K562 (cell line): Measurements from ENCODE around the gene DENR. TPM values are rescaled to one million over a fixed set of nuclear protein-coding genes. Genes with fewer than 3 reads are reported as not detected.

ENCODE experiments used
- CCNT2 ChIP-seq: IDR thresholded peaks from 2 replicates; pipeline ENCODE4 v1.6.1; 2011; ENCODE audit warnings: borderline replicate concordance, low read depth, mild to moderate bottlenecking, moderate library complexity, mixed read lengths, low read length; ENCODE audit not compliant: insufficient read length; ENCODE audit errors: extremely low read depth
- E2F8 ChIP-seq: fragments of 450-650 bp; IDR thresholded peaks from 2 replicates; pipeline ENCODE4 v1.7.1; 2018; ENCODE audit warnings: mild to moderate bottlenecking, low read depth; ENCODE audit not compliant: partially characterized antibody
- ELF1 ChIP-seq: fragments of 200-800 bp; sonication (Bioruptor generic); IDR thresholded peaks from 2 replicates; pipeline ENCODE4 v1.6.1; 2016; ENCODE audit warnings: missing genetic modification characterization, missing compliant biosample characterization
- EWSR1 ChIP-seq: fragments of 450-650 bp; IDR thresholded peaks from 2 replicates; pipeline ENCODE4 v1.6.1; 2018; ENCODE audit warnings: borderline replicate concordance, mild to moderate bottlenecking, low read depth, moderate library complexity; ENCODE audit not compliant: partially characterized antibody
- GABPB1 ChIP-seq: sonication (generic); formaldehyde crosslinking; IDR thresholded peaks from 2 replicates; pipeline ENCODE4 v1.8.0; 2022; ENCODE audit warnings: mild to moderate bottlenecking, missing genetic modification reagents
- GTF2E2 ChIP-seq: fragments of 200-800 bp; sonication (Bioruptor generic); IDR thresholded peaks from 2 replicates; pipeline ENCODE4 v1.6.1; 2016; ENCODE audit warnings: missing genetic modification characterization, missing compliant biosample characterization
- HDAC1 ChIP-seq, 2 experiments: fragments of 450-650 bp; IDR thresholded peaks; 2 replicates each; pipeline ENCODE4 v1.6.1; 2016 to 2017; ENCODE audit warnings: inconsistent platforms in 1 of 2, mild to moderate bottlenecking in 1 of 2, moderate library complexity in 1 of 2
- HNRNPLL ChIP-seq: fragments of 200-400 bp; formaldehyde crosslinking; IDR thresholded peaks from 2 replicates; pipeline ENCODE4 v1.6.1; 2017; ENCODE audit warnings: low read length, low read depth, mild to moderate bottlenecking; ENCODE audit not compliant: poor library complexity, severe bottlenecking
- LARP7 ChIP-seq: fragments of 450-650 bp; IDR thresholded peaks from 2 replicates; pipeline ENCODE4 v1.6.1; 2016
- MAX ChIP-seq: sonication (generic); formaldehyde crosslinking; IDR thresholded peaks from 2 replicates; pipeline ENCODE4 v1.9.0; 2022; ENCODE audit warnings: mild to moderate bottlenecking, missing genetic modification reagents
- MTA3 ChIP-seq: fragments of 450-650 bp; formaldehyde crosslinking; IDR thresholded peaks from 2 replicates; pipeline ENCODE4 v1.6.1; 2017; ENCODE audit warnings: mild to moderate bottlenecking, borderline replicate concordance
- NCOA4 ChIP-seq: fragments of 450-650 bp; IDR thresholded peaks from 2 replicates; pipeline ENCODE4 v1.6.1; 2018; ENCODE audit warnings: mild to moderate bottlenecking; ENCODE audit not compliant: partially characterized antibody
- NR2C2 ChIP-seq, 2 experiments: fragments of 200-800 bp in 1 of 2; sonication (Bioruptor generic) in 1 of 2; sonication (generic) in 1 of 2; formaldehyde crosslinking in 1 of 2; IDR thresholded peaks; 2 replicates each; pipeline versions ENCODE4 v1.6.1 to v1.8.0; 2016 to 2022; ENCODE audit warnings: mild to moderate bottlenecking in 1 of 2, missing compliant biosample characterization in 1 of 2, missing genetic modification characterization in 1 of 2, missing genetic modification reagents in 1 of 2
- OTX1 ChIP-seq: fragments of 450-650 bp; formaldehyde crosslinking; IDR thresholded peaks from 2 replicates; pipeline ENCODE4 v1.4.0; 2022; ENCODE audit warnings: mild to moderate bottlenecking
- POLR2B ChIP-seq: fragments of 450-650 bp; IDR thresholded peaks from 2 replicates; pipeline ENCODE4 v1.6.1; 2018; ENCODE audit warnings: low read depth; ENCODE audit not compliant: partially characterized antibody
- RBBP5 ChIP-seq: fragments of 200-600 bp; sonication (generic); IDR thresholded peaks from 2 replicates; pipeline ENCODE4 v1.6.1; 2012; ENCODE audit warnings: borderline replicate concordance, mild to moderate bottlenecking, low read length, control low read depth, inconsistent platforms; ENCODE audit not compliant: insufficient read depth, poor library complexity, severe bottlenecking
- RBM15 ChIP-seq: fragments of 200-400 bp; formaldehyde crosslinking; IDR thresholded peaks from 2 replicates; pipeline ENCODE4 v1.6.1; 2018; ENCODE audit warnings: mild to moderate bottlenecking, low read length, moderate library complexity; ENCODE audit not compliant: insufficient read depth
- SREBF1 ChIP-seq: fragments of 150-350 bp; IDR thresholded peaks from 2 replicates; pipeline ENCODE4 v1.6.1; 2014; ENCODE audit warnings: antibody characterized with exemption, low read depth, low read length, borderline replicate concordance
- TCF3 ChIP-seq: sonication (generic); formaldehyde crosslinking; IDR thresholded peaks from 2 replicates; pipeline ENCODE4 v1.4.0; 2020; ENCODE audit warnings: mild to moderate bottlenecking, missing genetic modification reagents
- TRIM28 ChIP-seq: fragments of 450-650 bp; IDR thresholded peaks from 2 replicates; pipeline ENCODE4 v1.6.1; 2017
- ZEB2 ChIP-seq: fragments of 450-650 bp; IDR thresholded peaks from 2 replicates; pipeline ENCODE4 v1.6.1; 2016
- ZFX ChIP-seq: sonication (generic); formaldehyde crosslinking; IDR thresholded peaks from 2 replicates; pipeline ENCODE4 v1.8.0; 2022; ENCODE audit warnings: mild to moderate bottlenecking, missing genetic modification reagents, moderate library complexity
- ZNF143 ChIP-seq: sonication (generic); formaldehyde crosslinking; IDR thresholded peaks from 2 replicates; pipeline ENCODE4 v1.9.0; 2022; ENCODE audit warnings: mild to moderate bottlenecking, missing genetic modification reagents
- ZNF384 ChIP-seq: IDR thresholded peaks from 2 replicates; pipeline ENCODE4 v1.6.1; 2012; ENCODE audit warnings: low read depth, low read length, improper control_type of control experiment
- ZNF586 ChIP-seq: fragments of 450-650 bp; formaldehyde crosslinking; conservative IDR thresholded peaks from 2 replicates; pipeline ENCODE4 v1.4.0; 2020; ENCODE audit warnings: mild to moderate bottlenecking, moderate library complexity
- ZNF778 ChIP-seq: fragments of 450-650 bp; formaldehyde crosslinking; IDR thresholded peaks from 2 replicates; pipeline ENCODE4 v1.4.0; 2020; ENCODE audit warnings: mild to moderate bottlenecking, moderate library complexity
- polyA plus RNA-seq, 8 experiments: library from polyadenylated mRNA; depleted of rRNA in 4 of 8; stranded (reverse) in 5 of 8; unstranded in 3 of 8; fragments of >200 nt; fragmentation: Nextera tagmentation in 2 of 8; fragmentation: Illumina TruSeq in 1 of 8; extraction: Ambion mirVana in 2 of 8; extraction: Trizol in 1 of 8; gene quantifications; 2 replicates each; pipeline versions ENCODE4 v1.2.1 to v1.2.3, GENCODE V29; 2011 to 2014; ENCODE audit warnings: inconsistent platforms in 1 of 8, missing spikeins in 1 of 8
- total RNA-seq, 7 experiments: library from RNA; depleted of rRNA in 6 of 7; stranded (reverse); fragments of >200 nt in 6 of 7; fragmentation: Illumina TruSeq in 2 of 7; extraction: Trizol in 2 of 7; gene quantifications; 2 replicates each; pipeline versions ENCODE4 v1.2.1 to v1.2.3, GENCODE V29; 2011 to 2021; ENCODE audit warnings: low replicate concordance in 1 of 7

Gene DENR
- total and polyA plus RNA-seq, 9 of the 15 experiments (the other 6 are each of a cell fraction or from before 2014, with no cell fraction given), result 32.5 to 77.4 (median 54.7) TPM

GRCh38 chr12:122752464-122753318 is at the start of gene DENR (continued):
- 0 out of 2 replicates have a peak, but pooled peaks have one; percentile 5 for TF ChIP-seq OTX1 (CRISPR knock-in tag)
- no peak for TF ChIP-seq ZNF143 (CRISPR knock-in tag)
- peak; percentile 82; the same call in 1 of the 2 replicates for TF ChIP-seq TRIM28
- peak; percentile 97 for TF ChIP-seq HNRNPLL
- peak; percentile 99 for TF ChIP-seq ZFX
- TF ChIP-seq ELF1, result peak; percentile 93
- TF ChIP-seq LARP7, result peak; percentile 85; the same call in 1 of the 2 replicates
- peak; percentile 86 for TF ChIP-seq RBBP5
- TF ChIP-seq ZNF586 (CRISPR knock-in tag), result no peak
- TF ChIP-seq NR2C2 (CRISPR knock-in tag; IDR thresholded peaks at IDR 0.05), result no peak
- TF ChIP-seq NR2C2 (tag; IDR thresholded peaks at IDR 0.05), result peak; percentile 38; the same call in 1 of the 2 replicates
- no peak for TF ChIP-seq NCOA4
- TF ChIP-seq HDAC1 (IDR thresholded peaks at IDR 0.05), result peak in 1 of 2 experiments; percentile 79; a peak in 2 of 4 replicates
- peak; percentile 82 for TF ChIP-seq GABPB1
- TF ChIP-seq ZNF384, result no peak
- TF ChIP-seq CCNT2, result peak; percentile 90
- TF ChIP-seq ZEB2, result peak; percentile 90
- no peak for TF ChIP-seq ZNF778 (CRISPR knock-in tag)
- no peak for TF ChIP-seq EWSR1
- TF ChIP-seq GTF2E2 (tag), result peak; percentile 71; the same call in 1 of the 2 replicates
- peak; percentile 92 for TF ChIP-seq POLR2B
- TF ChIP-seq RBM15, result no peak
- peak; percentile 25; the same call in 1 of the 2 replicates for TF ChIP-seq MTA3
- 0 out of 2 replicates have a peak, but pooled peaks have one; percentile 57 for TF ChIP-seq SREBF1
- TF ChIP-seq MAX (CRISPR knock-in tag), result peak; percentile 81
- TF ChIP-seq TCF3 (CRISPR knock-in tag), result peak; percentile 31; the same call in 1 of the 2 replicates
- TF ChIP-seq E2F8, result no peak
